ENCODE results near the gene PHF21B.

The PHF21B gene

DNA sequence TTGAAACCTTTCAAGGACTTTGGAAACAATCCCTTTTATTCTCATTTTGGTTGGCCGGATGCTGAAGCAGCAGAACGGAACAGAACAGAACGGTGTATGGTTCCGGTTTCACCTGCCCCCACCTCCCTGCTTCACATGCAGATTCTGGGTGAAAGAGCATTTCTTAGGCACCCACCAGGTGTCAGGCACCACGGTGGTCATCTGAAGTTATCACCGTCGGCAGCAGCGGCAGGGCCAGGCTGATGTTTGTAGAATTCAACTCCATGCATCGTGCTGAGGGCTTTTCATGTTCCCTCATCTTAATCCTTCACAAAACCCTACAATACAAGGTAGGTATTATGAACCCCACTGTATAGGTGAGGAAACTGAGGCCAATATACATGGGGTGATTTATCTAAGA, 13.6 kb upstream of the PHF21B start:
- TF ChIP-seq TAF1 (IDR thresholded peaks at IDR 0.05; ENCODE audit: borderline replicate concordance, insufficient read depth, low read length) (no peak), SIN3A (IDR thresholded peaks at IDR 0.05; ENCODE audit: borderline replicate concordance, insufficient read depth, low read length) (no peak), POLR2AphosphoS5 (IDR thresholded peaks at IDR 0.05; ENCODE audit: low read depth, low read length) (no peak), FOXP2 (optimal IDR thresholded peaks at IDR 0.05; ENCODE audit: borderline replicate concordance, extremely low read depth, extremely low read length, insufficient read depth) (no peak)

DNA sequence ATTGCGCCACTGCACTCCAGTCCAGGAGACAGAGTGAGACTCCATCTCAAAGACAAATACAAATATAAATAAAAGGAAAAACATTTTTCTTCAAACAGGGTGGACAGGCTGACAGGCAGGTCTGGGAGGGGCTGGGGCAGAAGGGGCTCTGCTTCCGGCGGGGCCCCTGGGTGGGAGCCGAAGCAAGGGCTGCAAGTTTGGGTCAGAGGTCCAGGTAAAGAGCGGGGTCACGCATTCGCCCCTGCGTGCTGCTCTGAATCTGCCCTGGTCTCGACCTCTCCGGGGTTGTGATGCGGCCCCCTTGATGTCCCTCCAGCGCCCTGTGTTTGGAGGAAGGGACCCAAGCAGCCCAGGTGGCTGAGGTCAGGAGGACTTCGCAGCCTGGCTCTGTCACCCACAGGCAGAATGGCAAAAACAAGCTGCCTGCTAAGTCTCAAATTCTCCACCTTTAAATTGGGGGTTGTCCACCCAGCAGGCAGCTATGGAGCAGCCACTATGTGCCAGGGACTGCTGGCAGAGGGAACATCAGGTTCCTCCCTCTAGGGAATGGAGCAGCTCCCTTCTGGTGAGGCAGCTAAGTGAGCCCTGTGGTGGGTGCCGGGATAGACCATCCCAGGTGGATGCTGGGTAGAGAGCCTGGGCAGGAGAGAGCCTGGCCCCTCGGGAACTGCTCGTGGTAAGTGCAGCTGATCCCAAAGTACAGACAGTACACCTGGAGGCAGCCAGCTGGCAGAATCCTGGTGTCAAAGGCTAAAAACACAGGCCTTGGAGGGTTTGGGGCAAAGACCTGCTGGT, 10.3 kb upstream of the PHF21B start:
- TF ChIP-seq POLR2AphosphoS5 (IDR thresholded peaks at IDR 0.05; ENCODE audit: low read depth, low read length) (no peak), FOXP2 (optimal IDR thresholded peaks at IDR 0.05; ENCODE audit: borderline replicate concordance, extremely low read depth, extremely low read length, insufficient read depth) (no peak), TAF1 (IDR thresholded peaks at IDR 0.05; ENCODE audit: borderline replicate concordance, insufficient read depth, low read length) (no peak), SIN3A (IDR thresholded peaks at IDR 0.05; ENCODE audit: borderline replicate concordance, insufficient read depth, low read length) (no peak)
- TF ChIP-seq, protein P1, sequence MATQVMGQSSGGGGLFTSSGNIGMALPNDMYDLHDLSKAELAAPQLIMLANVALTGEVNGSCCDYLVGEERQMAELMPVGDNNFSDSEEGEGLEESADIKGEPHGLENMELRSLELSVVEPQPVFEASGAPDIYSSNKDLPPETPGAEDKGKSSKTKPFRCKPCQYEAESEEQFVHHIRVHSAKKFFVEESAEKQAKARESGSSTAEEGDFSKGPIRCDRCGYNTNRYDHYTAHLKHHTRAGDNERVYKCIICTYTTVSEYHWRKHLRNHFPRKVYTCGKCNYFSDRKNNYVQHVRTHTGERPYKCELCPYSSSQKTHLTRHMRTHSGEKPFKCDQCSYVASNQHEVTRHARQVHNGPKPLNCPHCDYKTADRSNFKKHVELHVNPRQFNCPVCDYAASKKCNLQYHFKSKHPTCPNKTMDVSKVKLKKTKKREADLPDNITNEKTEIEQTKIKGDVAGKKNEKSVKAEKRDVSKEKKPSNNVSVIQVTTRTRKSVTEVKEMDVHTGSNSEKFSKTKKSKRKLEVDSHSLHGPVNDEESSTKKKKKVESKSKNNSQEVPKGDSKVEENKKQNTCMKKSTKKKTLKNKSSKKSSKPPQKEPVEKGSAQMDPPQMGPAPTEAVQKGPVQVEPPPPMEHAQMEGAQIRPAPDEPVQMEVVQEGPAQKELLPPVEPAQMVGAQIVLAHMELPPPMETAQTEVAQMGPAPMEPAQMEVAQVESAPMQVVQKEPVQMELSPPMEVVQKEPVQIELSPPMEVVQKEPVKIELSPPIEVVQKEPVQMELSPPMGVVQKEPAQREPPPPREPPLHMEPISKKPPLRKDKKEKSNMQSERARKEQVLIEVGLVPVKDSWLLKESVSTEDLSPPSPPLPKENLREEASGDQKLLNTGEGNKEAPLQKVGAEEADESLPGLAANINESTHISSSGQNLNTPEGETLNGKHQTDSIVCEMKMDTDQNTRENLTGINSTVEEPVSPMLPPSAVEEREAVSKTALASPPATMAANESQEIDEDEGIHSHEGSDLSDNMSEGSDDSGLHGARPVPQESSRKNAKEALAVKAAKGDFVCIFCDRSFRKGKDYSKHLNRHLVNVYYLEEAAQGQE (IDR thresholded peaks at IDR 0.05; ENCODE audit: insufficient read depth in 1 of 2, low read depth in 2 of 2, low read length in 2 of 2), result no peak

DNA sequence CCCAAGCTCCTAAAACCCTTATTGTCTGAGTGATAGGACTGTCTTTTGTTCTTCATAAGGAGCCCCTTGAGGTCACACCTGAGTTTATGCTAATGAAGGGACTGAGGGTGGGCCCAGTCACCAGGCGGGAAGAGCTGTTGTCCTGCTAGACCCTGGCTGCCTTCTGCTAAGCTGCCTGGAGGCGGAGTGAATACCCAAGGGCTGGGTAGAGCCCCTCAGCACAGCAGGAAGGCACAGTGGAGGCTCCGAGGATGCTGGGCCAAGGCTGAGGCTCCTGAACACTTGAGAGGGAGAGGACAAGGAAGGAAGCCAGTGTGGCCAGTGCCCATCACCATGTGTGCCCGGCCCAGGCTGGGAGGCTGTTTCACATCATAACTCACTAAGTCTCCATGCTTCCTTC, 4.8 kb upstream of the PHF21B start:
- TF ChIP-seq, protein P1 (IDR thresholded peaks at IDR 0.05; ENCODE audit: insufficient read depth in 1 of 2, low read depth in 2 of 2, low read length in 2 of 2), result no peak
- TF ChIP-seq POLR2AphosphoS5 (IDR thresholded peaks at IDR 0.05; ENCODE audit: low read depth, low read length) (no peak), SIN3A (IDR thresholded peaks at IDR 0.05; ENCODE audit: borderline replicate concordance, insufficient read depth, low read length) (no peak), TAF1 (IDR thresholded peaks at IDR 0.05; ENCODE audit: borderline replicate concordance, insufficient read depth, low read length) (no peak), FOXP2 (optimal IDR thresholded peaks at IDR 0.05; ENCODE audit: borderline replicate concordance, extremely low read depth, extremely low read length, insufficient read depth) (no peak)

DNA sequence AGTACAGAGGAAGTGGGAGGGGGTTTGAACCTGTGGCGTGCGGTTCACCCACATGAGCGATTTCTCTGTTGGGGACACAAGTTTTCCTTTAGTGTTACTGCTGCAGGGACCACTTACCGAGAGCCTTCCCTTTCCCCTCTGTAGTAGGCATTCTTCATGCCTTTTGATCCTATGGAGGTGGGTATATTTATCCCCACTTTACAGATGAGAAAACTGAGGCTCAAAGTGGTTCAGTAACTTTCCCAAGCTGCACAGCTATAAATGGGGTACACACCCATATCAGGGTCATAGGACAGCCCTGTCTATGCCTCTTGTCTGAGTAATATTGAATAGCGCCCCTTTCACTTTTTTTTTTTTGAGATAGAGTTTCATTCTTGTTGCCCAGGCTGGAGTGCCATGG, 3.3 kb upstream of the PHF21B start:
- no peak for TF ChIP-seq TAF1 (IDR thresholded peaks at IDR 0.05; ENCODE audit: borderline replicate concordance, insufficient read depth, low read length)
- TF ChIP-seq FOXP2 (optimal IDR thresholded peaks at IDR 0.05; ENCODE audit: borderline replicate concordance, extremely low read depth, extremely low read length, insufficient read depth), result no peak
- TF ChIP-seq SIN3A (IDR thresholded peaks at IDR 0.05; ENCODE audit: borderline replicate concordance, insufficient read depth, low read length), result no peak
- TF ChIP-seq POLR2AphosphoS5 (IDR thresholded peaks at IDR 0.05; ENCODE audit: low read depth, low read length), result no peak
- TF ChIP-seq, protein P1 (IDR thresholded peaks at IDR 0.05; ENCODE audit: insufficient read depth in 1 of 2, low read depth in 2 of 2, low read length in 2 of 2), result no peak

DNA sequence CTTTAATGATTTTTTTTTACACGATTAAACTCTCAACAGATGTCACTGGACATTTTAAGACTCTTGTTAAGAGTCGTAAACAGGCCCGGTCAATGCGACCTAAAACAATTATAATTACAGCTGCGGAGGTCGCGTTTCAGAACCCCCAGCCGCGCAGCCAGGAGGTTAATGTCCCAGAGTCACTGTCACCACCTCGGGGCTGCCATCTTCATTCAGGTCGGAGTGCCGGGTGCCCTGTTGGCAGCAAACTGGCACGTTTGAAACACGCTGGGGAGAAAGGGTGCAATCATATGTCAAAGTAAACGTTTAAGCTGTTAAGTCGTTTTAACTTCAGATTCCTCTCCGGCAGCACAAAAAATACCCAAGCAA, 711 bp upstream of the PHF21B start:
- TF ChIP-seq SIN3A (IDR thresholded peaks at IDR 0.05; ENCODE audit: borderline replicate concordance, insufficient read depth, low read length) (no peak), POLR2AphosphoS5 (IDR thresholded peaks at IDR 0.05; ENCODE audit: low read depth, low read length) (no peak), FOXP2 (optimal IDR thresholded peaks at IDR 0.05; ENCODE audit: borderline replicate concordance, extremely low read depth, extremely low read length, insufficient read depth) (no peak), TAF1 (IDR thresholded peaks at IDR 0.05; ENCODE audit: borderline replicate concordance, insufficient read depth, low read length) (no peak)
- TF ChIP-seq, protein P1 (IDR thresholded peaks at IDR 0.05; ENCODE audit: insufficient read depth in 1 of 2, low read depth in 2 of 2, low read length in 2 of 2), result no peak

Data from PFSK-1 (cell line).